Inflammatory macrophage (primary cell): ENCODE results near the gene NTRK3.

Experiments
- DNase-seq, 2 donors: peaks; one replicate each; pipeline ENCODE4 v3.0.0-alpha.2; 2020 to 2022

Gene NTRK3

DNA sequence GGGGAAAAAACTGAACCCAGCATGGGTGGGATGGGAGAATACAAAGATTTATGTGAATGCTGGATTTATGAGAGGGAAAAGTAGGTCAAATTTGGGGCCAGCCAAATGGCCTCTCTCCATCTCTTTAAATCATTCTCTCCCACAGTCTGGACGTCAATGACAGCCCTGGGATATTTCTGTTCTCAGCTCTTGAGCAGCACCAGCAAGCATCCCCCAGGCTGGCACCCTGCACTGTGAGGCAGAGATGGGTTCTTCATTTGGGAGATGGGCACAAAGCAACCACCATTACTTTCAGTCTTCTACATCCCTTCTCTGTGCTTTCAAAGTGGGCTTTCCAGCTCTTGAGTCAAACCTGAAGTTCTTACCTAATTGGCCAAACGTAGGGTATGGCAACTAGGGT is 321.0 kb downstream of the NTRK3 start:
- no peak for DNase-seq

DNA sequence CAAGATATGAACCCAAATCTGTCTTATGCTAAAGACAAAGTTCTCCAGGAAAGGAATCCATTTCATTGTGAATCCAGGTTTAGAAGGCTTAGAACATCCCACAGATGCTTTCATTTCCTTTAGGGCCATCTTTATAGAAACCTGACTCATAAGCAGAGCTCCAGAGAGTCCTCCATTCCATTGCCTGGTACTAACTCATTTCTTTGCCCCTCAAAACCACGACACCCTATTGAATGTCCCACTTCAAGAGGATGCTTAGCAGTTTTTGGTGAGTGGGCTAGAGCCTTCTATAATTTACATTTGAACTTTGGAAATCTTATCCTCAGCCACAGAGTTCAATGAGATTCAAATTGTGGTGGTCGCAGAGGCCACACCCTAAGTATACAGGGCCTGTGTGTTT is 325.0 kb downstream of the NTRK3 start:
- DNase-seq, result no peak

DNA sequence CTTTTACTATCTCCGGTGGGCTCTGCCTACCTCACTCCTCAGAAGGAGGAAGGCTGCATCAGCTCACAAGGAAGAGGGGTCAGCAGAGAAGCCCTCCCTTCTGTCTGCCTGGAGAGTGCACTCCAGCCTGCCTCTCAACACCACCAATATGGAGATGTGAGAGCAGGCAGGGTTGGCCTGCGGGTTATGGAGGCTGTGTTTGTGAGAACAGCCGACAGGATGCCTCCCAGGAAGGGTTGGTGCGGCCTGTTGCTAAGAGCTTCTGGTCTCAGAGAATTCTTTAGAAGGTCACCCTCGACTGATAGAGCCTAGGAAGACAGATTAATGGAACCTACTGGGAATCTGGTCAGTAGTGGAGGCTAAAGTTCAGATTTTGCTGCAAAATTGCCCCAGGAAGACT is 326.1 kb downstream of the NTRK3 start:
- no peak for DNase-seq

DNA sequence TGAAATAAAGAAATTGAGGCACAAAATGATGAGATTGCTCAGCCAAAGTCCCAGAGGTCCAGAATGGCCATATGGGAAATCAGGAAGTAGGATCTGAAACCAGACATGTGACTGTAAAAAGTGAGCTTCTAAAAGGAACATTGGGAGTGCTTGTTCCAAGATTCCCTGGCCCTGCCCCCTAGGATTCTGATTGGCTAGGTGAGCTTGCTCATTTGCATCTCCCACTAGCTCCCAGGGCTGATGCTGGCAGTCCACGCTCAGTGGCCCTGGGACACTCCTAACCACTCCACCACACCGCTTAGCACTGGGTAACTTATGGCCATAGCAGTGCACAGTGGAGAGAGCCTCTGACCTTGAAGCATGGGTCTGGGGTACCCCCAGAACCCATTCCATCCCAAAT is 326.7 kb downstream of the NTRK3 start:
- DNase-seq, result no peak

DNA sequence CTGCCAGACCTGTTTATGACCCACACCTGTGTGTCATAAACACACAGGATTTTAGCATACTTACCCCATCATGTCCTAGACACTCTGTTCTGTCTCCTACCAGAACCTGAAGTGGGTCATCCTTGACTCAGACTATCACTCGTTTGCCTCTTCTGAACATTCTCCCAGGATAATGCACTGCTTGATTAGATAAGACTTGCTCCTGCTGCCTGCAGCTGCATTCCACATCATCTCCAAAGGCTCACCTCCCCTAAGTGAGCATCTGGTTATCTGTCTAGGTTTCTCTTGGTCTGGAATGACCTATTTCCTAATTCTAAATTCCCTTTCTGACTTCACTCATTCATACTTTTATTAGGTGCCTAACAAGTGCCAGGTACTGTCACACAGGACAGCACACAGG is 332.1 kb downstream of the NTRK3 start:
- no peak for DNase-seq

DNA sequence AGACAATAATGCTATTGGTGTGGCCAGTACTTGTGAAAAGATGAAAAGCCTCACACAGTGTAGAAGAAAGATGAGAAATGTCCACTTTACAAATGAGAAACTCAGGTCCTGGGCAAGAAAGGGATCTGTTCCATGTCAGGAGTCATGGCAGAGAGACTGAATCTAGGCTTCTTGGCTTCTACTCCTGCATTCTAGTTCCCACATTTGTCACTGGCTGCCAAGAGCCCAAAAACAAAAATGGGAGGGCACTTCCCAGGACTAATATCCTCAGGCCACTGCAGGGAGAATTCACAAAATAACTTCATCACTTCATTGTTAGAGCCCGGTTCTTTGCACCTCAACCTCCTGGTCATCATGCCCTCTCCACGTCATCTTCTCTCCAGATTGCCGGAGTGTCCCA is 337.5 kb downstream of the NTRK3 start:
- no peak for DNase-seq

DNA sequence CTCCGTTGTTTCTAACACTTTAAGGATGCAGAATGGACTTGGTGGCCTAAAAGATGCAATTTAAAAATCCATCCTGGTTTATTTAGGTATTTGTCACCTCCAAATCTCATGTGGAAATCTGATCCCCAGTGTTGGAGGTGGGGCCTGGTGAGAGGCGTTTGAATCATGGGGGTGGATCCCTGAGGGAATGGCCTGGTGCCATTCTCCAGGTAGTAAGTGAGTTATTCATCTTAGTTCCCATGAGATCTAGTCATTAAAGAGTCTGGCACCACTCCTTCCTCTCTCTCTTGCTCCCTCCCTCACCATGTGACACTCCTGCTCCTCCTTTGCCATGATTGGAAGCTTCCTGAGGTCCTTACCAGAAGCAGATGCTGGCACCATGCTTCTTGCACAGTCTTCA is 339.1 kb downstream of the NTRK3 start:
- DNase-seq, result no peak

DNA sequence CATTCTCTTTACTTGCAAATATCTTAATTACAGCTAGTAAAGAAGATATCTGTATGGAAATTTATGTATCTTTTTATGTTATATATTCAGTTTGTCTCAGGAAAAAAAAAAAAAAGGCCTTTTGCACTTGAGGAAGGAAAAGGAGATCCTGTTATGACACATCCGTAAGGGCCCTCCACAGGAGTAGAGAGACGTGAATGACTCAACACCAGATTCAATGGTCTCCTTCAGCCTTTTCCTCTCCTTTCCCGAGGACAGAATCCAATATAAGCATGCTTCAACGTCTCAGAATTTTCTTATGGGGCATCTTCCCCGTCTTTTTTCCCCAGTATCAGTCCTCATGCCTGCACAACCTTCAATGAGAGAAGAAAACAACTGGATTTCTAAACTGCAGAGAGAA is 340.3 kb downstream of the NTRK3 start:
- DNase-seq, result peak; percentile 8 to 11

DNA sequence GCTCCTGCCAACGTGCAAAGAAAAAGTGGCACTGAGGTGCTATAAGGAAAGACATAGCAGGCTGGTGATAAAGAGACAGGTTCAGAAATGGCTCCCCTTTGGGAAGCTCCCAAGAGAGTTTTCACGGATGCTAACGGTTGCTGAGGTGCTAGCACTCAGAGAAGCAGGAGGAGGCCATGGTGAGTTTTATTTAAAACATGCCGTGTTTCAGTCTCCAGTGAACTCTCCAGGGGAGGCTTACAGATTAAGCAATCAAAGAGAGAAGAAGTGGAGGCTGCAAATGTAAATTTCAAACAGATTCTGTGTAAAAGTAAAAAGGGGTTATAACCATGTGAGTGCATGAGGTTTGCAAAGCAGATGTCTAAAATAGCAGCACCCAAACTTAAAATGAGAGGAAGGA is 346.2 kb downstream of the NTRK3 start:
- no peak for DNase-seq

DNA sequence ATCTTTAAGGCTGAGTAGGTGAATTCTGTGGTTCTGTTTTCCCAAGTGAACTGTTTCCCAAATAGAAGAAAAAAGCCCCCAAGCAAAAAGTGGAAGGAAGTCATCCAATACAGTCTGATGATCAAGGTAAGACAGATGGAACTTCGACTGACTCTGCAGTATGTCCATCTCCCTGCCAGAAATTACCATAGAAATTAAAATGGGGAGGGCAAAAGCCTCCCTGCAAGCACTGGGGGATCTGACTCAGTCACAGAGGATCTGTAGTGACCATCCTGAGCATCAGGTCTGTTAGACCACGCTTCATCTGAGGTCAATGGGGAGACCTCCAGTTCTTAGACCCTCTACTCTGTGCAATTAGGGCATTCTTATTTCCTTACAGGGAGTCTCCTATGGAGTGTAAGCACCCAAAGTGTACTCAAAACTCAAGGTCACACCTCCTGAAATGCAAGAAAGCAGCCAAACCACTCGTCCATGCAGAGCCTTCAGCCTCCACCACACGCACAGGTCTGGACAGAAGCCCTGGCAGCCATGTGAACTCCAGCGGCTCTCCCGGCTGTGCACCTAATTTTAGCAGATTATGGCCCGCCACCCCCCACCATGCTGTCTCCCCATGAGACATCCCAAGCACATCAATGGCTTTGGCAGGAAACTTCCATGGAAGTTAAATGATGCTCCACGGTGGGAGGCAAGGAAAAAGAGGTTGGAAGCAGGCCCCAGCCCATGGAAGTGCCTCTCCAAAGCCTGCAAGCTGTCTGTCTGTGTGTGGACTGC is 348.7 kb downstream of the NTRK3 start:
- DNase-seq, result no peak

DNA sequence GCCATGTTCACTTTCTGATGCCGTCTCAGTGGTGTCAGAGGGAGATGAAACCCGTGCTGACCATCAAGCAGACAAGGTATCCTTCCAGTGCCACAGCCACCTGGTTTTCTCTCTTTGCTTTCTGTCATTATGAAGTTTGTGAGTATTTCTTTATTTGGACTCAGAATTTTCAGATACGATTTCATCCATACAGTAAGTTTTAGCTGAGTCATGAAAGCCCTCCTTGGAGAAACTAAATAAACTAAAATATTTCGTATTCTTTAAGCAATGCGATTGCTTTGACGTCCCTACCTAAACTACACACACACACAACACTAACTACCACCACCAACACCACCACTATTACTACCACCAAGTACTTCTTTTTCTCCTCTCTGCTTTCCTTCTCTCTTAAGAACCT is 350.1 kb downstream of the NTRK3 start:
- no peak for DNase-seq

DNA sequence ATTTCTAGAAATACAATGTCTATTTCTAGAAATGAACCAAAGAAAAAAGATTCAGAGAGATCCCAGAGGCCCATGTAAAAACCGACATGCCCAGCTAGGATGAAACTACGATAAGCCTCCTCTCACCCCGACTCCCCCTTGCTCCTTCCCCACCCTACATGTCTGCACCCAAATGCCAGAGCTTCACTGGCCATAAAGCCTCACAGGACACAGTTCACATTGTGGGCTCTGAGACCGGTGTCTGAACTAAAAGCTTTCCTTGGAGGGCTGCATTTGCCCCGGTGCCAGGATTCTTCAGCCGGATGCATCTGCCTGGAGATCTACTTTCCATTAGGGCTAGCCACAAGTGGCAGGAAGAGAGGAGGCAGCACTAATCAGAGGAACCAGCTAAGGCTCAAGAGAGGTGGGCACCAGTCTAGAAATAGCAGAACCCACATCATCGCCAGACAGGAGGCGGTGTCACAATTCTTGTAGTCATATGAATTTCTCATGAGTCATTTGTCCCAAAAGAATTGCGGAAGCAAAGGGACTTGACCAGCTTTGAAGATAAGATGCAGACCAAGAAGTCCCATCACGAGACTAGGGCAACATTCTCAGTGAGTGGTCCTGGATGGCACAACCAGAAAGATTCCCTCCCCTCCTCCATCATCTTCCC is 353.6 kb downstream of the NTRK3 start:
- DNase-seq, result peak; percentile 89 to 94

DNA sequence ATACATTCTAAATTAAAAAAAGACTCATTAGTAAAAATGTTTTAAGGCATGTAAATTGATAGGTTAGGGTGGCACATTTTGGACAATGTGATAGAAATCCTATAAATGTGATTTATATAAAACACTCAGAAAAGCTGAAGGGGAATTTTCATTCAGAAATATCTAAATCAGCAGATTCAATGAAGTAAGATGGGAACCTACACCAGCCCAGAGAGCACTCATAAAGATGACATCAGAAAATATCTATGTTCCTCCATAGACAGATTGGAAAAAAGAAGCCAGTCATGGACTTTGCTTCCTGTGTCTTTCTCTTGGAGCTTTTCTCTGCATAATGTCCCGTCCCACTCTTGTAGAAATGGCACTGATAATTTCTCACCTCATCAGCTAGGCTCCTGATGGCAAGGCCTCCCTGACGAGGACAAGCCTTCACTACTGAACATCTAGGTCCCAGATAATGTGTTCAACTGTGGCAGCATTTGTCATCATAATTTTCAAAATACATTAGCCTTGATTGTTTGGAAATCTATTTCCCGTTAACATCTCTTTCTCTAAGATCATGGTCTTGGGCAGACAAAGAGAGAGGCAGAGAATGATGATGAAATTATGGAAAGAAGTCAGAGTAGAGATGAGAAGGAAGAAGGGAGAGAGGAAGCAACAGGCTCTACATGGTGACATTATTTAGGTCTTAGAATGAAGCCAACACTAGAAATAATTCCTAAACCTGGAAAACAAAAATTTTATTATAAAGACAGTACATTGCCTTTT is 354.4 kb downstream of the NTRK3 start:
- peak; percentile 17 to 53 for DNase-seq

DNA sequence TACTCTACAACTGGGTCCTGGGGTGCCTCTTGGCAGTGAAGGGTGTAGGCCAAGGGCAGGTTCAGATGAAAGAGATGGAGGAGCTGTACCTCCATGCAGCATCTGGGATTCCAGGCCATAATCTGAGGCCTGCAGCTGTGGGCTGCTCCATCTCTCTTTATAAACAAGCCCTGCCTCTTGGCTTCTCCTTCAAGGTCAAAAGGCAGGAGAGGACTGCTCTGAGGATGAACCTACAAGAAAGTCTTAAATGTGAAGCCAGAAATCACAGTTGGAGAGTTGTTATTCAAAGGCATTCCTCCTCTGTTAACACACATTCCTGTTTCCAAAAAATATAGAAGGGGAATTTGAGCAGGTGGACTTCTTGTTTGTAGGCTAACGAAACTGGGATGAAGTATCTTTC is 355.5 kb downstream of the NTRK3 start:
- no peak for DNase-seq

DNA sequence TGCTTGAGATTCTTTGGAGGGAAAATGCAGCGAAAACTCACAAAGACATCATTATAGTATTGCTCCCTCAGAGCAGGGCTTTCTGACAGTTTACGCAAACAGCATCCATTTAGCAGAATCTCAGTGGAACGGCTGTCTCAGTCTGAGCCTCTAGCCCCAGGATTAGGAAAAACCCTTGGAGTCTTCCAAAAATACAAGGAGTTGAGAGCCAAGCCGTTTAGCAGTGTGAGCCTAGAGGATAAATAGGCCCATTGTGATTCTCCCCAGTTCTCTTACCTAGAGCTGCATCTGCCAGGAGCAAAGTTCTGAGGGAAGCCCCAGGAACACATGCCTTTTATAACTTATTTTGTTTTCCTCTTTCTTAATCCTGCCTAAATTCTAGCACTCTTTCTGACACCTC is 359.6 kb downstream of the NTRK3 start:
- DNase-seq, result no peak

DNA sequence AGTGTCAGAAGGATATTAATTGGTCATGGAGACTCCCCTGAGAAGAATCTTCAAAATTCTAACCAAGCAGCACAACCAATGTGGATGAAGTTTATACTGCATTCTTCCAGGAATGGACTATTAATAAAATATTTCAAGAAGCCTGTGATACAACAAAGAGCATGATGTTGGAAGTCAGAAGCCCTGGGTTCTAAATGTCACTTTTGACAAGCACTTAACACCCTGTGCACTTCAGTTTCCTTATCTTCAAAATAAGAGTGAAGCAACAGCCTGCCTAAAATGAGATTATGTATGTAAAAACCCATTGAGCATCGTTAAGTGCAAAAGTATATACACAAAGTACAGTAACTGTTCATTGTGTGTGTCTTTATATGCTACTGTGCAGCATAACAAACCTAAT is 369.4 kb downstream of the NTRK3 start:
- DNase-seq, result no peak

DNA sequence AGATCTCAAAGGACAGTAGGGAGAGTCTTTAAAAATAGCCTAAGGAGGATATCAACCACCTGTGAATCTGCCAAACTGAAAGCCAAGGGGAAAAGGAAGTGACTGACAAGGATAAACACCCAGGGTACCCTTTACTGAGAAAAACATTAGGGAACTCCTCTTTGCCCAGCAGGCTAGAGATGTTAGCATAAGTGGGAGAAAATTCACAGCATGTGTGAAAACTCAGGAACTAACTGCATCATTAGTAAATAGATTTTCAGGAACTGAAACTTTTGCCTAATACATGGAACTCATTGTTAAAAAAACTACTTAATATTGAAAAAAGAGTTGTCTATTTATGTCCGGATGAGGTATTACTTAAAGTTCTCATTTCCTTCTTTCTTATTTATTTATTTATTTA is 375.5 kb downstream of the NTRK3 start:
- DNase-seq, result peak; percentile 76 to 90

DNA sequence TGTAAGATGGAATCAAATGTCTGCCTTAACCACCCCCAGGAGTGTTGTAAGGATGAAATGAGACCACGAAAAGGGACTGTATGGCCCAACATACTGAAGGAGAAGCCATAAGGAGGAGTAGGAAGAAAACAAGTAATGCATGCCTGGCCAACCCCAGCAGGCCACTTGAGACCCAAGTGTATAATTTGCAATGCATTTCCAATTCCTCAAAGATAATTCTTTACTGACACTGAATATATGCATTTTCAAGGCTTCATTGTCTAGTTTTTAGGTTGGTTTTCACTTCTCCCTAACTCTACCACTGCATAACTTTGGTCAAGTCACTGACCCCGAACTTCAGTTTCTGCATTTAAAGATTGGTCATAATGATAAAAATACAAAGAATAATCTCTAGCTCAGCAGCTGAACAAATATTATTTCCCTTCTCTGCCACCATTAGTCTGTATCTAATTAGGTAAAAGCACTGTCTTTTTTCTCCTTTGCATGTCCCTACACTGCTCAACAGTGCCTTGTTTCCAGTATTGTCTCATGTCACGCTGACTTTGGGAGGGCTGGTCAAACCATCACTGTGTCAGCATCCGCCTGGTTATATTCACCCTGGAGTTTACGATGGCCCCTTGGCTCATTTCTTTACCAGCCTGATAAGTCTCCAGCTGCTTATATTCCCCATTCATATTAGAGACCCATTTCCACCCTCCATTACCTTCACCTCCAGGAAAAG is 378.6 kb downstream of the NTRK3 start:
- DNase-seq, result peak in 1 of 2 donors; percentile 1

DNA sequence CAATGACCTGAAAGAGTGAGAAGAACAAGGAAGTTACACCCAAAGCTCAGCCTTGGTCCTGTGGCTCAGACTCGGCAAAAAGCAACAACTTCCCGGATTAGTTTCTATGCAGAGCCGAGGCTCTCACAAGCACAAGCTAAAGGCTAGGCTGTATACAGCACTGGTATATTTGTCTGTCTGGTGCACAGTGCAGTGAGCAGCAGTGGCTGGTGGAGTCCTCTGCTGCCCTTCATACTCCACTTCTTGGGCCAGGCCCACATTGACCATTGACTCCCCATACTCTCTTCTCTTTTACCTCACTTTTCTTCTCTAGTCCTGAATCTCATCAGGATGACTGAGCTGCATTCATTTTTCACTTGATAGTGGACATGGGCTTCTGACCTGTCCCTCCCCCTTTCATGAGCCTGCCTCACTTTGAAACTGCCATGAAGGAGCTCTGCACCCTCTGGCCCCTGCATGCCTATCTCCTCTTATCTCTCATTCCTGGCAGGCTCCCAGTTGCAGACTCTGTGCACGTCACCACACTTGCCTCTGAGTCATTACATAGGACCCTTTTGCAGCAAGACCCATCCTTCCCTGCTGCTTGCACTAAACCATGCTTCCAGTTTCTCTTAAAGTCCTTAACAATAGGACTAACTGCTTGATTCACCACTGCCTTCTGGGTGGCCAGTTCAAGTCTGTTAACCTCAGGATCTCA is 379.3 kb downstream of the NTRK3 start:
- peak; percentile 18 to 23 for DNase-seq

DNA sequence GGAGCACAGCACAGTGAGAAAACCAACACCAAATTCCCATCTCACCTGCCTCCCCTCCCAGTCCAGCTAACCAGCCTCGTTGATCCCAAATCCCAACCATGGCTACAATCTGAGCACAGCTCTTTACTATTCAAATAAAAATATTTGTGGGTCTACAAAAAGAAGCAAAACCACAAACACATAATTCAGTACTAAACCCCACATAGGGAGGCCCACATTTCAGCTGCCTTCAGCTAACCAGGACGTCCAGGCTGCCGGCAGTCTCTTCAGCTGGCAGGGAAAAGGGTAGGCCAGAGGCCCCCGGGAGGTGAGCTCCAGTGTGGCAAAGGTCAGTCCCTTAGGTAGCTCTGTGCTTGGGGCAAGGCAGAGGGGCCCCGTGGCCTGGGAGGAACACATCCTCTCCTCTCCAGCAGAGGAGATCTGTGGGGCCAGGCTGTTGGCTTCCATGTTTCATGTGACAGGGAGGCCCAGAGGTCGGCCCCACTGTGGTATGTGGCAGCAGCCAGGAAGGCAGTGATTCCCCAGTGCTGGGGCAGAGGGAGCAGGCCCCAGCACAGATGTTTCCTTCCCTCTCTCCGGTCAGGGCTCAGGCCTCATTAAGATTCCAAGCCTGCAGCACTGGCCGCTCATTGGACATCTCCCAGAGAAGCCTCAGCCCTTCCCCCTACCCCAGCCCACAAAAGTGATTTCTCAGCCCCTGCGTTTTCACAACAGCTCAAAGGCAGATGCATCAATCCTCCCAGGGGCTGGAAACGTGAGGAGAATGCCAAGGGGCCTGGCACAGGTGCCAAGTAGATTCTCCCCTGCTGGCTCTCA is 381.4 kb downstream of the NTRK3 start:
- DNase-seq, result no peak

DNA sequence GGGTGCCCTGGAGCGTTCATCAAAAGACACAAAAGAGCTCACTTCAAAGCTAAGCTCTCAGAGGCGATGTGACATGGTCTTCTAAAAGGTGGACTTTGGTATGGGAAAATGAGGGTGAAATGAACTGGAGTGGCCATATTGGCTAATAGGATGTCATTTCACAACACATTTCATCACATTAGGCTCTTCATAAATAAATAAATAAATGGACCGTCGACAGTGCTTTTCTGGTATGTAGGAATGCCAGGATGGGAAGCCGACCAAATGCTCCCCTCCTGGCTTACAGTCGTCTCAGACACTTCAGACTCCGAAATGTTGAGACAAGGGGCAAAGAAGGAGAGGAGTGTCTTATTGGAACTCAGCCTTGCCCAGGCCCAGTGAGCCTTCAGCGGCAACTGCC is 383.0 kb downstream of the NTRK3 start:
- DNase-seq, result no peak
